Suppressor macrophage (primary cell): ENCODE measurements around the gene HSD17B11.
A peak's percentile ranks its signal among the peaks of the same experiment; 100 is the strongest.
"Not testable (repeated sequence)": the region's sequence is repeated elsewhere in the genome, so short reads cannot be mapped to it uniquely, and the experiment has no call there.

Experiments used
- DNase-seq, 4 experiments: peaks; one replicate each; pipeline ENCODE4 v3.0.0-alpha.2; 2020 to 2022

Gene HSD17B11

DNA sequence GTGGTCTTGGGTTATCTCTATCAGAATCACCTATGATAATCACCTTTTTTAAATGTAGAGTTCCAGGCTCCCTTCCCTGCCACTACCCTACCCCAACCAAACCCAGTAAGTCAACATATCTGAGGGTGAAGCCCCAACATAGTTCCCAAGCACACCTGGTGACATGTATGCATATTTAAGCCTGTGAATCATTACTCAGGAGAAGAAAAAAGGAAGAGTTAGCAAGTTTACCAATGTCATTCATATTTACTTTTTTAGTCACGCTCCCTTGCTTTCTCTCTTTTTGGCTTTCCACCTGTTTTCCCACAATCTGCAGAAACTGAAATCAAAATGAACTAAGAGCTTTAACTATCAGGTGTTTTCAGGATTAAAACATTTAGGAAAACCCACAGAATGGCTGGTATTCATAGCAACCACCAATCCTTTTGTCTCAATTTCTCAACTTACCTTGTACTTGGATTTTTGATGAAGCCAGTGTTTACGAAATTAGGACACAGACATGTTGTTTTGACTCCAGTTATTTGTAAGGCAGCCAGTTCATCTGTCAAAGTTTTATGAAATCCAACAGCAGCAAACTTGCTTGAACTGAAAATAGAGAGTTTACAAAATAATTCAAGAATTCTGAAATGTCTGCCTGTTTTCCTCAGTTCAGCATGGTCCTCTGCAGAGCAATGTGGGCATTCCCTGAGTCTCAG is 34.0 kb downstream of the HSD17B11 start:
- no peak for DNase-seq

DNA sequence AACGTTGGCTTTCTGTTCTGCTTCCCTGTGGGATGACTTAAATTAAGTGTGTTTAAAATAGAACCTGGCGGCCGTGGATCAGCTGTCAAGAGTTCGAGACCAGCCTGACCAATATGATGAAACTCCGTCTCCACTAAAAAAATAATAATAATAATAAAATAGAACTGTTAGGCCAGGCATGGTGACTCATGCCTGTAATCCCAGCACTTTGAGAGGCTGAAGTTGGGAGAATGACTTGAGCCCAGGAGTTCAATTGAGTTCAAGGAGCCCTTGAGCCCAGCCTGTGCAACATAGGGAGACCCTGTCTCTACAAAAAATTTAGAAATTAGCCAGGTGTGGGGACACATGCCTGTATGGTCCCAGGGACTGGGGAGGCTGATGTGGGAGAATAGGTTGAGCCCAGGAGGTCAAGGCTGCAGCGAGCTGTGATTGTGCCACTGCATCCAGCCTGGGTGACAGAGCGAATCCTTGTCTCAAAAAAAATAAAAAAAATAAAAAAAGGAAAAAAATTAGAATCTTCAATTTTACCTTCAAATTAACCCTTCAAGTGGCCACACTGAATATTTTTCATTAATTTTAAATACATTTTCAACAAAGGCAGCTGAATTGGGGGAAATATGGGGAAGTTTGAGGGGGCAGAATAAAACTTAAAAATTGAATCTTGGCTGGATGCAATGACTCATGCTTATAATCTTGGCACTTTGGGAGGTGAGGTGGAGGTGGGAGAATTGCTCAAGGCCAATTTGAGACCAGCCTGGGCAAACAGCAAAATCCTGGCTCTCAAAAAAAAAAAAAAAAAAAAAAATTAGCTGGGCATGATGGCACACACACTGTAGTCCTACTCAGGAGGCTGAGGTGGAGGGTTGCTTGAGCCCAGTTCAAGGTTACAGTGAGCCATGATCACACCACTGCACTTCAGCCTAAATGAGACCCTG is 36.6 kb downstream of the HSD17B11 start:
- no peak for DNase-seq

DNA sequence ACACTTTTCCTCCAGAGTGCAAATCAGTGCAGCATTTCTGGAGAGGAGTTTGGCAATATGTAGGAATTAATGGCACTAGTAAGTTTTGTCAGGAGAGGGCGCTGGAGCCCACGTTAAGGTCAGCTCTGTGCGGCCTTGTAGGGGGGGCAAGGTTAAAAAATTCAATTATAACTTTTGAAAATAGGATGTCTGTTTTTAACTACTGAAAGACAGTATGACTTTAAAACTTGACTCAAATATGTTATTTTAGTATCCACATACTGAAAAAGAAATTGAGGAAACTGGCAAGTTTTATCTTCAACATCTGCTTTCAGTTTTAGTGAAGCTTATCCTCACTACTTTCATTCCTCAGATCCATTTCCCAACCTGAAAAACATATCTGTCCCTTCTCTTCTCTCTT is 37.4 kb downstream of the HSD17B11 start:
- DNase-seq = peak in 2 of 4 experiments; percentile 10 to 11

DNA sequence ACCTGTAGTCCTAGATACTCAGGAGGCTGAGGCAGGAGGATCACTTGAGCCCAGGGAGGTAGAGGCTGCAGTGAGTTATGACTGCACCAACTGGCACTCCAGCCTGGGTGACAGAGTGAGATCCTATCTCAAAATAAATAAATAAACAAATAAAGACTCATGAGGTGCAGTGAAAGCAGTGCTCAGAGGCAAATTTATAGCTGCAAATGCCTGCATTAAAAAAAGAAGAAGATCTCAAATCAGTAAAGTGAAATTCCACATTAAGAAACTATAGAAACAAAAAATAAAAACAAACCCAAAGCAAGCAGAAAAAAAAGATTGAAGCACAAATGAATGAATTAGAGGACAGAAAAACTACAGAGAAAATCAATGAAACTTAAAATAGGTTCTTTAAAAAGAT is 45.8 kb downstream of the HSD17B11 start:
- DNase-seq = no peak

DNA sequence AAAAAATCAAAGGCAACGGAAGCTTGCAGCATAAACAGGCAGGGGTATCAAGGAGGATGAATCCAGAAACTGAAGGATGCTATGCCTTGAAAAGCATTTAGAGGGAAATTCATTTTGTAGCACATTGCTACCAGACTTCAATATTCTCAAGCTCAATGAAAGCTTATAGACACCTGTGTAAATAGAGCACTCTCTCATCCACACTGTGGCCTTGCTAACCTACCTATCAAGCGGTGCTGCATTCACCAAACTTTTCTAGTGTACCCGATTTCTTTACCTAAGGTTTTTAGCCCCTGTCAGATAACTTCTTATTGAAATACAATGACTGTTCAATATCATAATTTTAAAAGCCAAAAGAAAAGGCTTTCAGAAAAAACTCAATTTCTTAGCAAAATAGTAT is 48.1 kb downstream of the HSD17B11 start:
- no peak for DNase-seq

DNA sequence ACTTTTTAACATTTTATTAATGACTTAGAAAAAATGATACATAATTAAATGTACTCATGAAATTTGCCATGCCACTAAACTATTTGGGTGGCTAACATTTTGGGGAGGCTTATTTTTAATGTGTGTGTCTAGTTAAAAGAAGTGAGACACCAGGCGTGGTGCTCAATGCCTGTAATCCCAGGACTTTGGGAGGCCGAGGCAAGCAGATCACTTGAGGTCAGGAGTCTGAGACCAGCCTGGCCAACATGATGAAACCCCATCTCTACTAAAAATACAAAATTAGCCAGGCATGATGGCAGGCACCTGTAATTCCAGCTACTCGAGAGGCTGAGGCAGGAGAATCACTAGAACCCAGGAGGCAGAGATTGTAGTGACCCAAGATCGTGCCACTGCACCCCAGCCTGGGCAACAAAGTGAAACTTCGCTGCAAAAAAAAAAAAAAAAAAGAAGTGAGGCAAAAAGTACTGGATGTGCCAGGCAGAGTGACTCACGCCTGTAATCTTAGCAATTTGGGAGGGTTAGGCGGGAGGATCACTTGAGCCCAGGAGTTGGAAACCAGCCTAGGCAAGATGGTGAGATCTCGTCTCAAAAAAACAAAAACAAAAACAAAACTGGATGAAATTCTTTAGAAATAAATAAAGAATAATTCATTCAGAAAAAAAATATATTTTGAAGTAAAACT is 48.9 kb downstream of the HSD17B11 start:
- DNase-seq = not testable (repeated sequence)

DNA sequence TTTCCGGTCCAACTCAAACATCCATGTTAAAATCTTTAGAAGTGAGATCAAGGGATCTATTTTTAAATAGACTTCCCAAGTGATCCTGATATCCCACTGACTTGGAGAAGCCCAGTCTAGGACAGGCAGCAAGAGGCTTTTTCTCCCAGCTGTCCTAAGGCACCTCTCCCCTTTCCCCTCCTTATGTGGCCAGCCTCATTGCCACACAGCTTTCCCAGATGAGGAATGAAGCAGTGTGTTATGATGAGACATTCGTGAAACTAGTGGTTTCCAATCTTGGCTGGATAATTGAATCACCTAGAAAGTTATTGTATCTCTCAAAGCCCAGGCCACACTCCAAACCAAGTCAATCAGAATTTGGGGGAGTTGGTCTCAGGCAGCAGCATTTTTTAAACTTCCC is 51.5 kb downstream of the HSD17B11 start:
- no peak for DNase-seq

DNA sequence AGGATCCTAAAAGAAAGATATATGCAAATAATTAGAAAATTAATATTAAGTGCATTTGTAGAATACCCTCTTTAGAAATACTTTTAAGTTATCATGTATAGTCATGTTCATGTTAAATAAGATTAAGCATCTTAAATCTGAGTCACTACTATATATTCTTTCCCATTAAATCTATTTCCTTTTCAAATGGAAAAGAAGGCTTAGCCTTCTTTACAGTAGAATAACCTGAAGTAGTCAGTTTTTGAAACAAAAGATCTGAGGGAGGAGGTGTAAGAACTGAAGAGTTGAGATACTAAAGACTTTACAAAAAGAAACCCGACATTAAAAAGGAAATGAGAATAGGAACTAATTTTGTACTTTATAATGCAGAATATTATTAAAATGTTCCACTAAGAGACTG is 53.6 kb downstream of the HSD17B11 start:
- no peak for DNase-seq

DNA sequence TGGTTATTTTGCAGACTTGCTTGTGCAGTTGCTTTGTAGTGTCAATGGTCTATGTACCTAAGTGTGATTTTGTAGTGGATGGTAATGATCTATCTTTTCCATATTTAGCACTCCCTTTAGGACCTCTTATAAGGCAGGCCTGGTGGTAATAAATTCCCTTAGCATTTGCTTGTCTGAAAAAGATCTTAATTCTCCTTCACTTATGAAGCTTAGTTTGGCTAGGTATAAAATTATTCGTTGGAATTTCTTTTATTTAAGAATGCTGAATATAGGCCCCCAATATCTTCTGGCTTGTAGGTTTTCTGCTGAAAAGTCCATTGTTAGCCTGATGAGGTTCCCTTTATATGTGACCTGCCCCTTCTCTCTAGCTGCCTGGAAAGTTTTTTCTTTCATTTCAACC is 57.7 kb downstream of the HSD17B11 start:
- no peak for DNase-seq

DNA sequence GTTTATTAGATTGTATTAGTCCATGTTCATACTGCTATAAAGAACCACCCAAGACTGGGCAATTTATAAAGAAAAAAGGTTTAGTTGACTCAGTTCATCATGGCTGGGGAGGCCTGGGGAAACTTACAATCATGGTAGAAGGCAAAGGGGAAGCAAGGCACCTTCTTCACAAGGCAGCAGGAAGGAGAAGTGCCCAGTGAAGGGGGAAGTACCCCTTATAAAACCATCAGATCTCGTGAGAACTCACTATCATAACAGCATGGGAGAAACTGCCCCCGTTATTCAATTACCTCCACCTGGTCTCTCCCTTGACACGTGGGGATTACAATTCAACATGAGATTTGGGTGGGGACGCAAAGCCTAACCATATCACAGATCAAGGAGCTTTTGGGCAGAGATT is 60.2 kb downstream of the HSD17B11 start:
- DNase-seq = peak in 1 of 4 experiments; percentile 3

DNA sequence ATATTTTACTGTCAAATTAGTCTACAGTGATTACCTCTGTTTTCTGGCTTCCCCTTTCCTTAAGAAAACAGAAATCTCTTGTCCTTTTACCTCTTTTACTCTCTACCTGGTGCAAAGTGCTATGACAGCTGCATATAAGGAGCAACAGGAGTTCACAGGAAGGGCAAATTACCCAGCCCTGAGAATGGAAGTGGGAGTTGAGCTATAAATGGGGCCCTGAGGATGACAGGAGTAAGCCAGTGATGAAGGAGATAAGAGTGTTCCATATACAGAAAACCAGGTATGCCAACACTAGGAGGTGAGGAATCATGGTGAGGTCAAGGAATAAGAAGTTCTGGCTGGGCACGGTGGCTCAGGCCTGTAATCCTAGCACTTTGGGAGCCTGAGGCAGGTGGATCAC is 63.9 kb downstream of the HSD17B11 start:
- no peak for DNase-seq

DNA sequence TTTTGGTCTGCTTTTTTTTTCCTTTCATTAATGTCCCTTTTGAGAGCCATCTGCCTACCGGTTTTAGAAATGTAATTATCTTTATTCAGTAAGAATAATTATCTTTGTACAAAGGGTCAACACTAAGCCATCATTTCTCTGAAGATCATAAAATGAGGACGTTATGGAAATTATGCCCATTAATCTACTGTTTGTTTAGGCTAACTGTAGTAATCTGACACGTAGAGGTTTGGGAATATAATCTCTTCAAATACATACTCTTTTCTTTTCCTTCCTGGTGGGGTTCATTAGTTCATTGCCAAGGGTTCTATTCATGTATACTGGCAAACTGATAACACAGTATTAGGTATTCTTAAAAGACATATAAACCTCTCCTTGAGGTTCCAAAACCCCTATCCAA is 64.5 kb downstream of the HSD17B11 start:
- no peak for DNase-seq

DNA sequence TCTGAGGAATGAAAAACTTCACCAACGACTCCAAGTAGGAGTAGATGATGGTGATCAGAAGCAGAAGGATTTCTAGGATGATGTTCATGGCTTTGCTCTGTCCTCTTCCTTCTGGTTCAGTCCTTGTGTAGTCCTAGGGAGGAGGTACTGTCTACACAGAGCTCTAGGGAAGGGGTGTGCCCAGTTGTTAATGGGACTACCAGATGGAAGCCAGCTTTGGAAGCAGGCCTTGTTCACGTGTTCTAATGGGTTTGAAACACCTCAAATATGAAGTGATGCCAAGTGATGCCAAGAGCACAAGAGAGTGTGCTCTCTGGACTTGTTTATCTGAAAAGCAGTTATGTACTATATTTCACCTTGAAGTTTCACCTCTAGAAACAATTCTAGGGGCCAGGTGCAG is 68.2 kb downstream of the HSD17B11 start, which contains the start of gene HSD17B13:
TSS of gene HSD17B13 (minus strand) at position 129 of the 400 bp plus-strand sequence. CDS start at position 88, 41 bp downstream.
- DNase-seq = no peak

DNA sequence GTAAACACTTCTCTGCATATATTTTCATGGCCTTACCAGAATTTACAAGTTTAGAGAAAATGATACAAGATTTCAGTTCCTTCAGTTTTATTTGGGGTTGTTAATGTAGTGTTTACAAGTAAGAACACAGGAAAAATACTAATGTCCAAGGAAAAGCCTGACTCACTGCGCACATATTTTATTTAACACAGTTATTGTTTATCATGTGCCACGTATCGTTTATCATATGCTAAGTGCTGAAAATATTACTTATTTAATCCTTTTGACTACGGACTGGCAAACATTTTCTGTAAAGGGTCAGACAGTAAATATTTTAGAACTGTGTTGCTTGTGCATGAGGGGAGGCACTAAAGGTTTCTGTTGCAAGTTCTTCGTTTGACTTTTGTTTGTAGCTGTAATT is 69.1 kb downstream of the HSD17B11 start:
- DNase-seq = no peak

DNA sequence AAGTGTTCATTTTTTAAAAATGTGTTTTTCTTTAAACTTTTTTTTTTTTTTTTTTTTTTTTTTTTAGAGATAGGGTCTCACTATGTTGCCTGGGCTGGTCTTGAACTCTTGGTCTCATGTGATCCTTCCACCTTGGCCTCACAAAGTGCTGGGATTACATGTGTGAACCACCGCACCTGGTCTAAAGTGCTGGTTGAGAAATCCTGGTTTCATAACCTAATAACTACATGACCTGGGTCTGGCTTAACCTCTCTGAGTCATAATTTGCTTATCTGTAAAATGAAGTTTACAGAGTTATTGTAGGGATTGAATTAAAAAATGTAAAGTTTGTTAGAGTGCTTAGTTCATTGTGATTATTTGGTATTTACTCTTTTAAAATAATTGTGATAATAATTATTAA is 73.5 kb downstream of the HSD17B11 start:
- no peak for DNase-seq

DNA sequence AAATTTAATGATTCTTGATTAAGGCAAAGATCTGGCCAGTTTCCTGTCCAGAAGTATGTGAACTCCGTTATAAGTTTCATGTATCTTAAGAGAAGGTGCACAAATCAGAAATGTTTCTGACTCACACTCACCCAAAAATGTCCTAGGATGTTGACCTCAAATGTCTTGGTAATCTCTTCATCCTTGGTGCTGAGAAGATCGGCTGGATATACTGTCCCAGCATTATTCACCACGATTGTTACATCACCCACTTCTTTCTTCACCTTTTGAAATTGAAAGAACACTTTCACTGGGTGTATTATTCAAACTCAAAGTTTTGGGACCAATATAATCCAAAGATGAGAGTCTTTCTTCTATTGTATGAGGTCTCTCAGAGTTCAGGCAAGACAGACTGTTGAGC is 74.0 kb downstream of the HSD17B11 start:
- DNase-seq = no peak

DNA sequence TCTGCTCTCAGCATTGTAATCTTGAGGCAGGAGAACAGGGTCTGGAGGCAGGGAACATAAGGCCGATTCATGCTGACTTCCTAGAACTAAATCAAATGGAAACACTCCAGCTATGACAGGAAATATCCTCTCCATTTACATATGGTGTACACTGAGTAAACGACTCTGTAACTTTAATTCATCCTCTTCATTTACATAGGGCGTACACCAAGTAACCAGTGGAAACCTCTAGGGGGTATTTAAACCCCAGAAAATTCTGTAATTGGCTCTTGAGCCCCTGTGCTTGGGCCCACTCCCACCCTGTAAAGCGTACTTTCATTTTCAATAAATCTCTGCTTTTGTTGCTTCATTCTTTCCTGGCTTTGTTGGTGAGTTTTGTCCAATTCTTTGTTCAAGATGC is 76.0 kb downstream of the HSD17B11 start:
- not testable (repeated sequence) for DNase-seq

DNA sequence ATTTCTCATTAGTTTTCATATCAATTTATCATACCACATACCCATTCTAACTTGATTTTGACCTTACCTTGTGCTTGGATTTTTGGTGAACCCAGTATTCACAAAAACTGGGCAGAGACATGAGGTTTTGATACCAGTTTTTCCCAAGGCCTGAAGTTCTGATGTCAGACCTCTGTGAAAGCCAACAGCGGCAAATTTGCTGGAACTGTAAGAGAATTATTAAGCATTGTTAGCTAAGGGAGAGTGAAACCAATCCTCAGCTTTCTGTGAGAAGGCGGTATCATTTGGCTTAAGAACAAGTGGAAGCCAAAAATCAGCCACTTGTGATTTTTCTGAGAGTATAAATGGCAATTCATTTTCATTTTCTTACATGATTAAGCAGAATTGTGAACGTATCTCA is 77.2 kb downstream of the HSD17B11 start:
- DNase-seq = no peak

DNA sequence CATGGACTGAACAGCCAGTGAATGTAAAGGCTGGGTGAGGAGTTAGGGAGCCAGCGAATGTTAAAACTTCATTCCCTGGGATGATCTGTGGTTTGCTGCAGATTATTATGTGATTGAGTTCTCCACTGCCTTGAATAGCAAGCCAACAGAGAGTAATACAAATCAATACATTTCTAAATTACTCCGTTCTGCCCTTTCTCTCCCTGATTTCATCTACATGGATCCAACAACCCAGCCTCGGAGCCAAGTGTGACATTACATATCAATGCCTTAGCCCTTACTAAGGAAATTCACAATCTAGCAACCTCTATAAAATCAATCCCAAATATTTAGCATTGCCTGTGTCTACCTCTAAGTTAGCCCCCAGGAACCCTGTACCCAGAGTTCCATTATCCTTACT is 79.3 kb downstream of the HSD17B11 start:
- no peak for DNase-seq

DNA sequence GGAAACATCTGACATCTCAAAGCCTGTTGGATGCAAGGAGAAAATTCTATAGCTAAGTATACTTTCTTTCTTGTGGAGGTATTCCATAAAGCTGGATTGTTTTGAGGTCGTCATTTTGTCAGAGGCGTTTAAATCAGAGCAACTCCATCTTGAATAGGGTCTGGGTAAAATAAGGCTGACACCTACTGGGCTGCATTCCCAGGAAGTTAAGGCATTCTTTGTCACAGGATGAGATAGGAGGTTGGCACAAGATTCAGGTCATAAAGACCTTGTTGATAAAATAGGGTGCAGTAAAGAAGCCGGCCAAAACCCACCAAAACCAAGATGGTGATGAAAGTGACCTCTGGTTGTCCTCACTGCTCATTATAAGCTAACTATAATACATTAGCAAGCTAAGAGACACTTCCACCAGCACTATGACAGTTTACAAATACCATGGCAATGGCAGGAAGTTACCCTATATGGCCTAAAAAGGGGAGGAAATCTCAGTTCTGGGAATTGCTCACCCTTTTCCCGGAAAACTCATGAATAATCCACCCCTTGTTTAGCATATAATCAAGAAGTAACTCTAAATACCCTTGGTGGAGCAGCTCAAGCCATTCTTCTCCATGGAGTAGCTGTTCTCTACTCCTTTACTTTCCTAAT is 80.2 kb downstream of the HSD17B11 start:
- no peak for DNase-seq

DNA sequence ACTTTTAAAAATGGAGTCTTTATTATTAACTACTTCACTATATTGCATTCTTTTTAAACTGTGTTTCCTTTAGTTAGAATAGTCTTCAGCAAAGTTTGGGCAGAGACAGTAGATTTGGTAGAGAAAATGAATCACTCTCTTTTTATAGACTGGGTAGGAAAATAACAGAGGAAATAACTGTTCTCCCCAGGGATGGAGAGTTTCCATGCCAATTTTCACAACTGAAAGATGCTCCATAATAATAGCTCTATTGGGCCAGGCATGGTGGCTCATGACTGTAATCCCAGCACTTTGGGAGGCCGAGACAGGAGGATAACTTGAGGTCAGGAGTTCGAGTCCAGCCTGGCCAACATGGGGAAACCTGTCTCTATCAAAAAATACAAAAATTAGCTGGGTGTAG is 81.4 kb downstream of the HSD17B11 start:
- no peak for DNase-seq

DNA sequence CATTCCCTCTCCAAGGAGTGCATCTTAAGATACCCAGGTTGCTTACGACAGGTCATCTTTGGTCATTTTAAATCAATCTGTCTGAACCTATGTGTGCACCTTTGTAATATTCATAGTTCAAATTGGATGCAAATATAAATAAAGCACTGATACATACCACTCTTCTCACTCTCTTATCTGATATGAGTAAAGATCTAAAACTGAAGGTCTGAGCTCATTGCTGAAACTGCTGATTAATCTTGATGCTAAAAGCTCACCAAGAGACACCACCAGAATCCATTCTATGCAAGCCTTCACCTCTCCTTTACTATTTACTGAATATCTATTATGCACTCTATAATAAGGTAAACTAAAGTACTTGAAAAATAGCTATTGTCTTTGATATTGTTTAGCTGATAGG is 84.9 kb downstream of the HSD17B11 start:
- no peak for DNase-seq

DNA sequence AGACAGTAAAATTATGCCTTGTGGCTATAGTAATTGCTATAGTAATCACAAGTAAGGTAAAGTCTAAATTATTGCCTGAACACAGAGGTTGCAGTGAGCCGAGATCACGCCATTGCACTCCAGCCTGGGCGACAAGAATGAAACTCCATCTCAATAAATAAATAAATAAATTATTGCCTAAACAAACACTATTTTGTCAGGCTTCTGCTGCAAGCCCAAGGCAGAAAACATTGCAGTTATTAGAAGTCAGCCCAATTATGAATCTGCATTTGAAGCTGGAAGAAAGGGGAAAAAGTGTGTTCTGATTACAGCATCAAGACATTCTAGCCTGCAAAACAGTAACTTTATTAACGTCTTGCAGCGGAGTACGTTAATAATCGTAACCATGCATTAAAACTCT is 85.4 kb downstream of the HSD17B11 start:
- DNase-seq = no peak
